ENCODE measurements around the gene ANKRD60. TPM values are rescaled to one million over a fixed set of nuclear protein-coding genes. Genes with fewer than 3 reads are reported as not detected.

ANKRD60 gene
- total and polyA plus RNA-seq, 5 donors: not detected

GRCh38 chr20:58243653-58244410 lies 15.4 kb upstream of the ANKRD60 start:
- intact Hi-C loops (cut with DNase I): no loop called here
- H3K4me3 ChIP-seq (ENCODE audit: low read length): no peak overlapping the region
- no peaks in the 10 kb centered on the region for H3K4me1 ChIP-seq (ENCODE audit: control insufficient read depth, insufficient read depth, low read length)
- no peak overlapping the region for H3K27ac ChIP-seq (ENCODE audit: low read length)
- WGBS: 83% methylated on average over 9 of the region's 9 CpGs
- ATAC-seq: no peak
- no peaks in the 10 kb centered on the region for H3K27me3 ChIP-seq (ENCODE audit: control insufficient read depth, insufficient read depth)
- no peak for DNase-seq
- no peaks in the 10 kb centered on the region for H3K9me3 ChIP-seq (ENCODE audit: control insufficient read depth, low read length)

DNA sequence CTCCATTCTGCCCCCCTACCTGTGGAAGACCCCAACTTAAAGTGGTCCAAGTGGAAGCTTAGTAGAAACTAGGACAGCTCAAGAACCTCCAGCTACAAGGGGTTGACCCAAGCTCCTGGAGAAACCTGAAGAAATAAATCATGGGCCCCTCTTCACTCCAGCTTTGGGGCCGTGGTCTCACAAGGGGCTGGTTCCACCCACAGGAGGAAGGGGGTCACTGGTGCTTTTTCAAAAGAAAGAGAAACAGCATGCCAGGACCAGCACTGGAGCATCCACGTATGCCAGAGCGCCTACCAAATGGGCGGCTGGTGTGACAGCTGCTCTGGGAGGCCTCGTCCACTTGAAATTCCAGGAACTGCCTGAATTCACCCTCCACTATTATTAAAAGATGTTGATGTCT lies 14.4 kb upstream of the ANKRD60 start:
- intact Hi-C loops (cut with DNase I): no loop called here
- 96% methylated on average over 5 of the region's 5 CpGs for WGBS

GRCh38 chr20:58241766-58242465 lies 13.5 kb upstream of the ANKRD60 start:
- Histone ChIP-seq H3K27me3 (ENCODE audit: control insufficient read depth, insufficient read depth) (no peaks in the 10 kb centered on the region), H3K9me3 (ENCODE audit: control insufficient read depth, low read length) (no peaks in the 10 kb centered on the region), H3K27ac (ENCODE audit: low read length) (no peak overlapping the region), H3K4me1 (ENCODE audit: control insufficient read depth, insufficient read depth, low read length) (no peaks in the 10 kb centered on the region), H3K4me3 (ENCODE audit: low read length) (no peak overlapping the region)
- whole genome bisulfite sequencing: 84% methylated on average over 6 of the region's 6 CpGs
- ATAC-seq: no peak
- intact Hi-C loops (cut with DNase I): no loop called here
- DNase-seq: no peak

More for the DNA sequence above, 14.4 kb upstream of the ANKRD60 start:
- Histone ChIP-seq H3K9me3 (ENCODE audit: control insufficient read depth, low read length) (no peaks in the 10 kb centered on the region), H3K27ac (ENCODE audit: low read length) (no peak overlapping the region), H3K4me3 (ENCODE audit: low read length) (no peak overlapping the region), H3K4me1 (ENCODE audit: control insufficient read depth, insufficient read depth, low read length) (no peaks in the 10 kb centered on the region), H3K27me3 (ENCODE audit: control insufficient read depth, insufficient read depth) (no peaks in the 10 kb centered on the region)
- no peak for ATAC-seq
- DNase-seq: no peak

DNA sequence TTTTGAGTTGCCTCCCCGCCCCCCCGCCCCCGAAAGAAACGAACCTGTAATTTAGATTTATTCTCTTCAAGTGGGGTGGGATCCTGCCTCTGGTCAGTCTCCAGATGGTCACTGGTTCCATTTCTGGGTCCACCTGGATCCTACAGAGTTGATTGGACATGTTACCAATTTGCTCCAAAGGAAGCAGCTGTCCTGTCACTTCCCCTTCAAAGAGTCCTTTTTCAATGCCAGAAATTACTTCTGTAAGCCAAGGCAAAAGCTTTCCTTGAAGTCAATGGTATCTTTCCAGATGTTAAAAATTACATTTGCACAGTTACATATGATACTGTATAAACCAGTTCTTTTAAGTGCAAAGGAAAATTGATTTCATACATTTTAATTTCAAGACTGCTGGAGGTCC lies 12.0 kb upstream of the ANKRD60 start:
- no peak for ATAC-seq
- Histone ChIP-seq H3K27me3 (ENCODE audit: control insufficient read depth, insufficient read depth) (no peaks in the 10 kb centered on the region), H3K4me1 (ENCODE audit: control insufficient read depth, insufficient read depth, low read length) (no peaks in the 10 kb centered on the region), H3K4me3 (ENCODE audit: low read length) (no peak overlapping the region), H3K9me3 (ENCODE audit: control insufficient read depth, low read length) (no peaks in the 10 kb centered on the region), H3K27ac (ENCODE audit: low read length) (no peak overlapping the region)
- 91% methylated on average over 4 of the region's 4 CpGs for WGBS
- no peak for DNase-seq
- intact Hi-C loops (cut with DNase I): no loop called here

GRCh38 chr20:58239216-58239615 lies 10.8 kb upstream of the ANKRD60 start:
- 89% methylated on average over 7 of the region's 7 CpGs for WGBS
- intact Hi-C loops (cut with DNase I): loop anchor here (5.0 to 10.0 kb wide), 8 partner anchors 206 to 616 kb away; partner anchors contain the start of genes GNAS (in 1 of the 4), GNAS-AS1 (in 1 of the 4) and STX16 (in 1 of the 4)

GRCh38 chr20:58238490-58238889 lies 10.0 kb upstream of the ANKRD60 start:
- H3K27me3 ChIP-seq (ENCODE audit: control insufficient read depth, insufficient read depth): no peaks in the 10 kb centered on the region
- H3K4me1 ChIP-seq (ENCODE audit: control insufficient read depth, insufficient read depth, low read length): no peaks in the 10 kb centered on the region
- H3K9me3 ChIP-seq (ENCODE audit: control insufficient read depth, low read length): no peaks in the 10 kb centered on the region
- intact Hi-C loops (cut with DNase I): loop anchor here (5.0 to 10.0 kb wide), 8 partner anchors 206 to 616 kb away; partner anchors contain the start of genes GNAS (in 1 of the 4), GNAS-AS1 (in 1 of the 4) and STX16 (in 1 of the 4)
- 73% methylated on average over 8 of the region's 8 CpGs for WGBS
- H3K4me3 ChIP-seq (ENCODE audit: low read length): no peak overlapping the region
- ATAC-seq: no peak
- no peak overlapping the region for H3K27ac ChIP-seq (ENCODE audit: low read length)
- DNase-seq: no peak

More at GRCh38 chr20:58239216-58239615, 10.8 kb upstream of the ANKRD60 start:
- H3K4me1 ChIP-seq (ENCODE audit: control insufficient read depth, insufficient read depth, low read length): no peaks in the 10 kb centered on the region
- ATAC-seq: no peak
- H3K9me3 ChIP-seq (ENCODE audit: control insufficient read depth, low read length): no peaks in the 10 kb centered on the region
- H3K27ac ChIP-seq (ENCODE audit: low read length): no peak overlapping the region
- DNase-seq: no peak
- no peaks in the 10 kb centered on the region for H3K27me3 ChIP-seq (ENCODE audit: control insufficient read depth, insufficient read depth)
- H3K4me3 ChIP-seq (ENCODE audit: low read length): no peak overlapping the region

- no peaks in the 10 kb centered on the region for H3K4me1 ChIP-seq (ENCODE audit: control insufficient read depth, insufficient read depth, low read length)
- ATAC-seq (no peak), DNase-seq (no peak)
- WGBS: 61% methylated on average over 7 of the region's 7 CpGs
- intact Hi-C loops (cut with DNase I): loop anchor here (5.0 to 10.0 kb wide), 8 partner anchors 207 to 617 kb away; partner anchors contain the start of genes GNAS (in 1 of the 4), GNAS-AS1 (in 1 of the 4) and STX16 (in 1 of the 4)
- H3K4me3 ChIP-seq (ENCODE audit: low read length): no peak overlapping the region
- H3K27ac ChIP-seq (ENCODE audit: low read length): no peak overlapping the region
- H3K9me3 ChIP-seq (ENCODE audit: control insufficient read depth, low read length): no peaks in the 10 kb centered on the region
- H3K27me3 ChIP-seq (ENCODE audit: control insufficient read depth, insufficient read depth): no peaks in the 10 kb centered on the region
Measured at GRCh38 chr20:58237318-58238132, 9.1 kb upstream of the ANKRD60 start.

- 1% methylated on average over 43 of the region's 43 CpGs for WGBS
- Histone ChIP-seq H3K27me3 (ENCODE audit: control insufficient read depth, insufficient read depth) (no peaks in the 10 kb centered on the region), H3K4me1 (ENCODE audit: control insufficient read depth, insufficient read depth, low read length) (no peaks in the 10 kb centered on the region), H3K9me3 (ENCODE audit: control insufficient read depth, low read length) (no peaks in the 10 kb centered on the region), H3K27ac (ENCODE audit: low read length) (no peak overlapping the region), H3K4me3 (ENCODE audit: low read length) (peak overlapping the region; percentile 52)
- peak; percentile 90 to 92 for ATAC-seq
- DNase-seq: peak; percentile 67 to 89 (median 87)
- intact Hi-C loops (cut with DNase I): loop anchor here (5.0 to 10.0 kb wide), 8 partner anchors 208 to 618 kb away; partner anchors contain the start of genes GNAS (in 1 of the 4), GNAS-AS1 (in 1 of the 4) and STX16 (in 1 of the 4)
Measured at GRCh38 chr20:58236612-58237317, 8.3 kb upstream of the ANKRD60 start.

DNA sequence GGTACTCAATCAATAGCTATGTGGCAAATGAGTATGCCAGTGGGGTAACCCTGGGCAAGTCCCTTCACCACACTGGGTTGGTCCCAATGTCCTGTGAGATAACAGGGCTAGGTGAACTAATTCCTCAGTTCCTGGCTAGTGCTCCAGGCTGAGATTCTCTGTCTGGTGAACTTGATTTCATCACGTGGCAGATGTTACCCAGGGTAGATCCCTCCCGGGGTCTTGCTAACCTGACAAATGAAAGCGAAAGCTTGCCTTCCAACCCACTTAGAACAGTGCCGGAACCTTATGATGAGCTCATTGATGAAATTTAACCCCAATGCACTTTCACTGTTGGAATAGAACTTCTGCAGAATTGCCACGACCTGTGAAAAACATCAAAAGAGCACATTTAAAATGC lies 6.6 kb upstream of the ANKRD60 start:
- H3K27me3 ChIP-seq (ENCODE audit: control insufficient read depth, insufficient read depth): no peaks in the 10 kb centered on the region
- H3K27ac ChIP-seq (ENCODE audit: low read length): no peak overlapping the region
- DNase-seq (no peak), ATAC-seq (no peak)
- H3K4me3 ChIP-seq (ENCODE audit: low read length): no peak overlapping the region
- no peaks in the 10 kb centered on the region for H3K4me1 ChIP-seq (ENCODE audit: control insufficient read depth, insufficient read depth, low read length)
- no peaks in the 10 kb centered on the region for H3K9me3 ChIP-seq (ENCODE audit: control insufficient read depth, low read length)
- intact Hi-C loops (cut with DNase I): loop anchor here (5.0 to 10.0 kb wide), 8 partner anchors 210 to 620 kb away; partner anchors contain the start of genes GNAS (in 1 of the 4), GNAS-AS1 (in 1 of the 4) and STX16 (in 1 of the 4)
- 89% methylated on average over 5 of the region's 5 CpGs for WGBS

Measured in right cardiac atrium (tissue), 5 donors.